ENCODE results near the gene GSTP1. TPM values are rescaled to one million over a fixed set of nuclear protein-coding genes. Genes with fewer than 3 reads are reported as not detected.
"Not testable (repeated sequence)": the region's sequence is repeated elsewhere in the genome, so short reads cannot be mapped to it uniquely, and the experiment has no call there.

Gene GSTP1
- total RNA-seq, 1 experiment from 2014 or later, result 1,799 TPM

DNA sequence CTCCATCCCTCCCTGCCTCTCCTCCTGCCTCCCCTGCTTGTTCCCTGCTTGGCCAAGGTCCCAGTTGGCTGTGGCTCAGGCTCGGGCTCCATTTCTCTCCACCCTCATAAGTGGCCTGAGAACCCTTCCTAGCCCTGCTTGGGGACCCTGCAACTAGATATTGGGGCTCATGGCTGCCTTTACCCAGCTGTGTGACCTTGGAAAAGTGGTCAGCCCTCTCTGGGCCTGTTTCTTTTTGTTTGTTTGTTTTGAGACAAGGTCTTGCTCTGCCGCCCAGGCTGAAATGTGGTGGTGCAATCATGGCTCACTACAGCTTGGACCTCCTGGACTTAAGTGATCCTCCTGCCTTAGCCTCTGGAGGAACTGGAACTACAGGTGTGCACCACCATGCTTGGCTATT lies 40.0 kb upstream of the GSTP1 start:
- Histone ChIP-seq H3K4me3 (ENCODE audit: low read depth, low read length) (no peak overlapping the region), H3K36me3 (ENCODE audit: control insufficient read depth, insufficient read depth, low read length) (no peaks in the 10 kb centered on the region), H3K4me1 (peaks cover 8% of the 10 kb centered on the region; the same call in 1 of the 2 replicates), H3K9me3 (no peaks in the 10 kb centered on the region; the same call in 1 of the 2 replicates), H3K27me3 (replicated peaks; ENCODE audit: control insufficient read depth, insufficient read depth, low read length) (no peaks in the 10 kb centered on the region)
- no peaks in the 10 kb centered on the region for H3K27me3 Mint-ChIP-seq (ENCODE audit: insufficient read depth, unreplicated experiment)
- TF ChIP-seq, protein P1, sequence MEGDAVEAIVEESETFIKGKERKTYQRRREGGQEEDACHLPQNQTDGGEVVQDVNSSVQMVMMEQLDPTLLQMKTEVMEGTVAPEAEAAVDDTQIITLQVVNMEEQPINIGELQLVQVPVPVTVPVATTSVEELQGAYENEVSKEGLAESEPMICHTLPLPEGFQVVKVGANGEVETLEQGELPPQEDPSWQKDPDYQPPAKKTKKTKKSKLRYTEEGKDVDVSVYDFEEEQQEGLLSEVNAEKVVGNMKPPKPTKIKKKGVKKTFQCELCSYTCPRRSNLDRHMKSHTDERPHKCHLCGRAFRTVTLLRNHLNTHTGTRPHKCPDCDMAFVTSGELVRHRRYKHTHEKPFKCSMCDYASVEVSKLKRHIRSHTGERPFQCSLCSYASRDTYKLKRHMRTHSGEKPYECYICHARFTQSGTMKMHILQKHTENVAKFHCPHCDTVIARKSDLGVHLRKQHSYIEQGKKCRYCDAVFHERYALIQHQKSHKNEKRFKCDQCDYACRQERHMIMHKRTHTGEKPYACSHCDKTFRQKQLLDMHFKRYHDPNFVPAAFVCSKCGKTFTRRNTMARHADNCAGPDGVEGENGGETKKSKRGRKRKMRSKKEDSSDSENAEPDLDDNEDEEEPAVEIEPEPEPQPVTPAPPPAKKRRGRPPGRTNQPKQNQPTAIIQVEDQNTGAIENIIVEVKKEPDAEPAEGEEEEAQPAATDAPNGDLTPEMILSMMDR (IDR thresholded peaks at IDR 0.05; ENCODE audit: insufficient read depth in 1 of 2, low read depth in 1 of 2, low read length in 1 of 2, severe bottlenecking in 1 of 2, unreplicated experiment in 1 of 2), result no peak
- no peaks in the 10 kb centered on the region for H3K36me3 Mint-ChIP-seq (ENCODE audit: insufficient read depth, unreplicated experiment)
- no peaks in the 10 kb centered on the region for H3K4me1 Mint-ChIP-seq (ENCODE audit: low read depth, unreplicated experiment)
- DNase-seq, result no peak
- no TSS peak for BruUV-seq (replicated peaks)
- ChIA-PET POLR2A (no interaction called here), CTCF (no interaction called here)
- H3K4me3 Mint-ChIP-seq (ENCODE audit: unreplicated experiment), result no peak overlapping the region
- H3K9me3 Mint-ChIP-seq (ENCODE audit: unreplicated experiment), result peaks cover 13% of the 10 kb centered on the region
- intact Hi-C loops (cut with micrococcal nuclease; ENCODE audit: unreplicated experiment), result no loop called here
- no peak overlapping the region for H3K27ac Mint-ChIP-seq (ENCODE audit: unreplicated experiment)

DNA sequence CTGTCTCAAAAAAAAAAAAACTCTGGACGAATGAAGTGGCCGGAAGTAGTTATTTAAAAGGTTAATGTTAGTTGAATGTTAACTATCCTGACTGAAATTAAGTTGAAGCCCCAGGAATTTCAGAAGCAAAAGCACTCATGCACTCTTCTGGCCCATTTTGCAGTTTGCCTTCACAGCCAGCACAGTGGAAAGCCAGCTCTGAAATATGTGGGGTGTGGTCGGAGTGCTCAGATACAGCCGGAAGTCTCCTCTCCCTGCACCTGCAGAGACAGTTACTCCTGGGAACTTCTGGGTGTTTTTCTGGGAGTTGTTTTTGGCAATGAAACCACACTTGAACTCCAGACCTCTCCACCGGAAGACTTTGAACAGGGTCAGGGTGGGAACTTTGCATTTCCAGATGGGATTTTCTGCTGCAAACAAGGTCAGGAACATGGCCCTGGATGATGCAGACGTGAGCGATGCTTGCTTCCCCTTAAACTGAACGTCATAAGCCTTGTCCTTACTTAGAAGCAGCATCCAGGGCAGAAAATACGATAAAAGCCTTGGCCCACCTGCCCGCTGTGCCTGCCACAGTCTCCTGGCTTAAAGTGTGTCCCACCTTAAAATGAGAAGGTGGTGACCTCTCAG lies 38.9 kb upstream of the GSTP1 start:
- H3K27me3 ChIP-seq (replicated peaks; ENCODE audit: control insufficient read depth, insufficient read depth, low read length), result no peaks in the 10 kb centered on the region
- Mint-ChIP-seq H3K36me3 (ENCODE audit: insufficient read depth, unreplicated experiment) (no peaks in the 10 kb centered on the region), H3K4me1 (ENCODE audit: low read depth, unreplicated experiment) (no peaks in the 10 kb centered on the region), H3K9me3 (ENCODE audit: unreplicated experiment) (peaks cover 12% of the 10 kb centered on the region), H3K4me3 (ENCODE audit: unreplicated experiment) (no peak overlapping the region), H3K27ac (ENCODE audit: unreplicated experiment) (no peak overlapping the region), H3K27me3 (ENCODE audit: insufficient read depth, unreplicated experiment) (no peaks in the 10 kb centered on the region)
- no peak overlapping the region for H3K4me3 ChIP-seq (ENCODE audit: low read depth, low read length)
- intact Hi-C loops (cut with micrococcal nuclease; ENCODE audit: unreplicated experiment), result no loop called here
- BruUV-seq (replicated peaks), result no TSS peak
- peaks cover 8% of the 10 kb centered on the region; the same call in 1 of the 2 replicates for H3K4me1 ChIP-seq
- CTCF ChIA-PET, result no interaction called here
- TF ChIP-seq, protein P1 (IDR thresholded peaks at IDR 0.05; ENCODE audit: insufficient read depth in 1 of 2, low read depth in 1 of 2, low read length in 1 of 2, severe bottlenecking in 1 of 2, unreplicated experiment in 1 of 2), result no peak
- no peak for DNase-seq
- no peaks in the 10 kb centered on the region for H3K36me3 ChIP-seq (ENCODE audit: control insufficient read depth, insufficient read depth, low read length)
- POLR2A ChIA-PET, result no interaction called here
- no peaks in the 10 kb centered on the region; the same call in 1 of the 2 replicates for H3K9me3 ChIP-seq

DNA sequence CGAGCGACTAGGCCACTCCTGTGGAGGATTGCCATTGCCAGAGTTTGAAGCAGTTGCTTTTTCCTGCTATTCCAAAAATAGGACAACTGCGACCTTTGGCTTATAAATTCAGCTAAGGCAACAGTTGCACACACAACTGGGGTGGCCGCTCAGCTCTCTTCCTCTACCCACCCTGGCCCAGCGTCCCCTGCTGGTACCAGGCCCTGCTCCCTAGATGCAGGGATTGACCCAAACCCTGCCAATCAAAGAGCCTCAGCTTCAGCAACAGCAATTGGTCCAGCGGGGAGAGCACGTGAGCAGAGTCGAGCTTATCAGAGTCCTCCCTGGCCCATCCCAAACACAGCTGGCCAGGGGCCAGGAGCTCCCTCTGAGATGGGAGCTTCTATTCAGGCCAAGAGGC lies 38.3 kb upstream of the GSTP1 start:
- DNase-seq, result no peak
- ChIA-PET POLR2A (no interaction called here), CTCF (interaction anchor here (0.7 kb wide), 1 partner anchor 34 kb away, joined by 3 read pairs; no protein-coding TSS in a partner anchor)
- no peak overlapping the region for H3K4me3 ChIP-seq (ENCODE audit: low read depth, low read length)
- H3K36me3 ChIP-seq (ENCODE audit: control insufficient read depth, insufficient read depth, low read length), result no peaks in the 10 kb centered on the region
- Mint-ChIP-seq H3K27me3 (ENCODE audit: insufficient read depth, unreplicated experiment) (no peaks in the 10 kb centered on the region), H3K27ac (ENCODE audit: unreplicated experiment) (no peak overlapping the region), H3K4me3 (ENCODE audit: unreplicated experiment) (no peak overlapping the region), H3K9me3 (ENCODE audit: unreplicated experiment) (peaks cover 13% of the 10 kb centered on the region), H3K36me3 (ENCODE audit: insufficient read depth, unreplicated experiment) (no peaks in the 10 kb centered on the region), H3K4me1 (ENCODE audit: low read depth, unreplicated experiment) (no peaks in the 10 kb centered on the region)
- intact Hi-C loops (cut with micrococcal nuclease; ENCODE audit: unreplicated experiment), result no loop called here
- H3K27me3 ChIP-seq (replicated peaks; ENCODE audit: control insufficient read depth, insufficient read depth, low read length), result no peaks in the 10 kb centered on the region
- H3K4me1 ChIP-seq, result peaks cover 8% of the 10 kb centered on the region; the same call in 1 of the 2 replicates
- TF ChIP-seq, protein P1 (IDR thresholded peaks at IDR 0.05; ENCODE audit: insufficient read depth in 1 of 2, low read depth in 1 of 2, low read length in 1 of 2, severe bottlenecking in 1 of 2, unreplicated experiment in 1 of 2), result peak in 1 of 2 experiments; percentile 27
- BruUV-seq (replicated peaks), result no TSS peak
- H3K9me3 ChIP-seq, result peaks cover 3% of the 10 kb centered on the region; the same call in 1 of the 2 replicates

- peaks cover 32% of the 10 kb centered on the region for H3K9me3 Mint-ChIP-seq (ENCODE audit: unreplicated experiment)
- H3K36me3 ChIP-seq (ENCODE audit: control insufficient read depth, insufficient read depth, low read length); H3K4me3 Mint-ChIP-seq (ENCODE audit: unreplicated experiment); H3K4me1 ChIP-seq; CTCF ChIA-PET; H3K27ac Mint-ChIP-seq (ENCODE audit: unreplicated experiment); H3K36me3 Mint-ChIP-seq (ENCODE audit: insufficient read depth, unreplicated experiment); BruUV-seq (replicated peaks); H3K27me3 ChIP-seq (replicated peaks; ENCODE audit: control insufficient read depth, insufficient read depth, low read length); H3K4me1 Mint-ChIP-seq (ENCODE audit: low read depth, unreplicated experiment); H3K27me3 Mint-ChIP-seq (ENCODE audit: insufficient read depth, unreplicated experiment); intact Hi-C loops (cut with micrococcal nuclease; ENCODE audit: unreplicated experiment); POLR2A ChIA-PET; H3K4me3 ChIP-seq (ENCODE audit: low read depth, low read length); DNase-seq: not testable (repeated sequence)
- H3K9me3 ChIP-seq, result peaks cover 27% of the 10 kb centered on the region
These were observed 35.5 kb upstream of the GSTP1 start for GRCh38 chr11:67548112-67548511.

Measured in Caco-2 (cell line).